HCT116 (cell line): ENCODE results near the gene NDC1. TPM values are rescaled to one million over a fixed set of nuclear protein-coding genes. Genes with fewer than 3 reads are reported as not detected.

Experiments used
- ATAC-seq: fragments of 200-7000 bp; cut with Tn5 transposase; 2 replicates; pipeline ENCODE4 v1.9.1; 2020; ENCODE audit warnings: mild to moderate bottlenecking, moderate library complexity
- BruUV-seq: library from RNA; stranded (reverse); fragments of 400-500 nt; replicated peaks from 2 replicates; lab custom pipeline; 2021; lab: Mats Ljungman, UMichigan
- CTCF ChIA-PET: fragments of 300-600 bp; sonication (Branson Sonifier 250); formaldehyde crosslinking; loops from one replicate; lab custom pipeline; 2021; ENCODE audit warnings: antibody characterized with exemption; lab: Charles Lee
- POLR2A ChIA-PET: fragments of 300-600, 350-600 bp; sonication (Branson Sonifier 250); formaldehyde crosslinking; loops from one replicate; lab custom pipeline; 2021; ENCODE audit warnings: antibody characterized with exemption; lab: Charles Lee
- RAD21 ChIA-PET, 2 experiments: fragments of 300-600 bp; sonication (Branson Sonifier 250); formaldehyde crosslinking; loops; one replicate each; lab custom pipeline; 2023; ENCODE audit warnings: low total read pairs in 2 of 2; ENCODE audit not compliant: uncharacterized antibody in 2 of 2, unreplicated experiment in 2 of 2, low non-redundant PET in 1 of 2; lab: Charles Lee
- DNase-seq: peaks from one replicate; pipeline ENCODE4 v3.0.0-alpha.2; 2010; ENCODE audit warnings: low read depth, low spot score
- H2AFZ ChIP-seq: fragments of 200-600 bp; shearing (Covaris generic), sonication (generic); 2 replicates; pipeline ENCODE4 v1.6.1; 2017; ENCODE audit warnings: low read depth, mixed run types, mixed read lengths, antibody characterized with exemption, low read length; ENCODE audit not compliant: poor library complexity, severe bottlenecking
- H3K27ac ChIP-seq: 2 replicates; pipeline ENCODE4 v1.5.1; 2012; ENCODE audit warnings: low read depth, low read length
- H3K27me3 ChIP-seq: fragments of 200-600 bp; sonication (generic); 2 replicates; pipeline ENCODE4 v1.6.1; 2016; ENCODE audit warnings: mixed run types, low read length, mixed read lengths; ENCODE audit not compliant: insufficient read depth
- H3K36me3 ChIP-seq, 2 experiments: fragments of 200-500 bp in 1 of 2; fragments of 200-600 bp in 1 of 2; sonication (Bioruptor generic) in 1 of 2; sonication (generic) in 1 of 2; 2 replicates each; pipeline versions ENCODE4 v1.5.1 to v1.6.1; 2014 to 2016; ENCODE audit warnings: low read length in 2 of 2, inconsistent platforms in 1 of 2, mixed read lengths in 1 of 2, mixed run types in 1 of 2; ENCODE audit not compliant: insufficient read depth in 2 of 2, control insufficient read depth in 1 of 2
- H3K4me1 ChIP-seq, 2 experiments: fragments of 200-600 bp in 1 of 2; sonication (generic) in 1 of 2; 2 replicates each; pipeline versions ENCODE4 v1.5.1 to v1.6.1; 2012 to 2017; ENCODE audit warnings: low read length in 2 of 2, inconsistent platforms in 1 of 2, mild to moderate bottlenecking in 1 of 2, mixed read lengths in 1 of 2, mixed run types in 1 of 2, moderate library complexity in 1 of 2; ENCODE audit not compliant: insufficient read depth in 2 of 2, control insufficient read depth in 1 of 2
- H3K4me2 ChIP-seq: fragments of 200-600 bp; sonication (generic); 2 replicates; pipeline ENCODE4 v1.6.1; 2017; ENCODE audit warnings: mixed run types, low read length, mixed read lengths
- H3K4me3 ChIP-seq, 2 experiments: fragments of 200-600 bp in 1 of 2; sonication (generic) in 1 of 2; replicated peaks in 1 of 2; 2 replicates each; pipeline ENCODE4 v1.5.1; 2011 to 2016; ENCODE audit warnings: low read length in 2 of 2, control low read depth in 1 of 2, low read depth in 1 of 2, mild to moderate bottlenecking in 1 of 2, mixed read lengths in 1 of 2, mixed run types in 1 of 2
- H3K79me2 ChIP-seq: fragments of 200-600 bp; sonication (generic); 2 replicates; pipeline ENCODE4 v1.6.1; 2017; ENCODE audit warnings: mild to moderate bottlenecking, mixed run types, low read length, moderate library complexity, mixed read lengths; ENCODE audit not compliant: insufficient read depth
- H3K9ac ChIP-seq: fragments of 200-600 bp; sonication (generic); 2 replicates; pipeline ENCODE4 v1.6.1; 2016; ENCODE audit warnings: low read length, mixed read lengths
- H3K9me2 ChIP-seq: fragments of 200-600 bp; sonication (generic), shearing (Covaris generic); 2 replicates; pipeline ENCODE4 v1.6.1; 2017; ENCODE audit warnings: mixed run types, mild to moderate bottlenecking, moderate library complexity; ENCODE audit not compliant: insufficient read depth
- H3K9me3 ChIP-seq, 2 experiments: fragments of 200-500 bp in 1 of 2; fragments of 200-600 bp in 1 of 2; sonication (Bioruptor generic) in 1 of 2; sonication (generic) in 1 of 2; 2 replicates each; pipeline ENCODE4 v1.6.1; 2014 to 2017; ENCODE audit warnings: low read length in 2 of 2, mixed read lengths in 2 of 2, inconsistent platforms in 1 of 2, low read depth in 1 of 2, mild to moderate bottlenecking in 1 of 2, mixed run types in 1 of 2, moderate library complexity in 1 of 2; ENCODE audit not compliant: control insufficient read depth in 1 of 2, insufficient read depth in 1 of 2
- H4K20me1 ChIP-seq: fragments of 200-600 bp; sonication (generic), shearing (Covaris generic); 2 replicates; pipeline ENCODE4 v1.6.1; 2017; ENCODE audit warnings: mixed run types, mild to moderate bottlenecking, moderate library complexity; ENCODE audit not compliant: insufficient read depth
- EZH2 ChIP-seq: fragments of 200-600 bp; sonication (generic); IDR thresholded peaks from 2 replicates; pipeline ENCODE4 v1.6.1; 2017; ENCODE audit warnings: antibody characterized with exemption, mixed run types
- intact Hi-C: fragments of 100-400 bp; cut with micrococcal nuclease; formaldehyde crosslinking; loops from 2 replicates; pipeline ENCODE4 v1.10.0; 2022
- total RNA-seq: library from RNA; stranded (reverse); gene quantifications from one replicate; pipeline ENCODE4 v1.2.1, GENCODE V29; 2021; ENCODE audit not compliant: unreplicated experiment
- TF ChIP-seq, protein P1 (sequence below): IDR thresholded peaks from 2 replicates; pipeline ENCODE4 v1.6.1; 2011; ENCODE audit warnings: mild to moderate bottlenecking, low read length, moderate library complexity; ENCODE audit not compliant: insufficient replicate concordance; ENCODE audit errors: extremely low read depth
- TF ChIP-seq, protein P2 (sequence below): IDR thresholded peaks from 2 replicates; pipeline ENCODE4 v1.6.1; 2012; ENCODE audit warnings: low read depth

The NDC1 gene
- total RNA-seq, 1 experiment from 2014 or later, result 54.7 TPM

DNA sequence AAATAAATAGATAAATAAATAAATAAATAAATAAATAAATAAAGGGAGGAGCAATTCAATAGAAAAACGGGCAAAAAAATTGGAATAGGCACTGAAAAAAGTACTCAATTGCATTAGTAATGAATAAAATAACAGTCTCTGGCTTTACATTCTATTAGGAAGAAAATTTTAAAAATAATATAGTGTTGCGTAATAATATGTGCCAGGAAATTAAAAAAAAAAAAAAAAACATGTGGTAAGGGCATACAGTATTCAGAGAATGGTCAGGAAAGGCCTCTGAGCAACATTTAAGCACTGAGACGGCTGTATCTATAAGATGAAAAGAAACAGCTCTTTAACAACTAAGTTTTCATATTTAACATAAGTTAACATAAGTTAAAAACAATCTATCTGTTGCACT, 50.4 kb downstream of the NDC1 start:
- ATAC-seq (no peak), DNase-seq (no peak)
- no peaks in the 10 kb centered on the region for H3K4me1 ChIP-seq
- no peak overlapping the region for H3K9ac ChIP-seq
- H3K9me3 ChIP-seq, result no peaks in the 10 kb centered on the region
- H4K20me1 ChIP-seq, result no peaks in the 10 kb centered on the region
- H3K27ac ChIP-seq, result no peak overlapping the region
- no peaks in the 10 kb centered on the region for H3K79me2 ChIP-seq
- TF ChIP-seq EZH2, result no peak
- TF ChIP-seq, protein P1, sequence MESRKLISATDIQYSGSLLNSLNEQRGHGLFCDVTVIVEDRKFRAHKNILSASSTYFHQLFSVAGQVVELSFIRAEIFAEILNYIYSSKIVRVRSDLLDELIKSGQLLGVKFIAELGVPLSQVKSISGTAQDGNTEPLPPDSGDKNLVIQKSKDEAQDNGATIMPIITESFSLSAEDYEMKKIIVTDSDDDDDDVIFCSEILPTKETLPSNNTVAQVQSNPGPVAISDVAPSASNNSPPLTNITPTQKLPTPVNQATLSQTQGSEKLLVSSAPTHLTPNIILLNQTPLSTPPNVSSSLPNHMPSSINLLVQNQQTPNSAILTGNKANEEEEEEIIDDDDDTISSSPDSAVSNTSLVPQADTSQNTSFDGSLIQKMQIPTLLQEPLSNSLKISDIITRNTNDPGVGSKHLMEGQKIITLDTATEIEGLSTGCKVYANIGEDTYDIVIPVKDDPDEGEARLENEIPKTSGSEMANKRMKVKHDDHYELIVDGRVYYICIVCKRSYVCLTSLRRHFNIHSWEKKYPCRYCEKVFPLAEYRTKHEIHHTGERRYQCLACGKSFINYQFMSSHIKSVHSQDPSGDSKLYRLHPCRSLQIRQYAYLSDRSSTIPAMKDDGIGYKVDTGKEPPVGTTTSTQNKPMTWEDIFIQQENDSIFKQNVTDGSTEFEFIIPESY, result no peak
- TF ChIP-seq, protein P2, sequence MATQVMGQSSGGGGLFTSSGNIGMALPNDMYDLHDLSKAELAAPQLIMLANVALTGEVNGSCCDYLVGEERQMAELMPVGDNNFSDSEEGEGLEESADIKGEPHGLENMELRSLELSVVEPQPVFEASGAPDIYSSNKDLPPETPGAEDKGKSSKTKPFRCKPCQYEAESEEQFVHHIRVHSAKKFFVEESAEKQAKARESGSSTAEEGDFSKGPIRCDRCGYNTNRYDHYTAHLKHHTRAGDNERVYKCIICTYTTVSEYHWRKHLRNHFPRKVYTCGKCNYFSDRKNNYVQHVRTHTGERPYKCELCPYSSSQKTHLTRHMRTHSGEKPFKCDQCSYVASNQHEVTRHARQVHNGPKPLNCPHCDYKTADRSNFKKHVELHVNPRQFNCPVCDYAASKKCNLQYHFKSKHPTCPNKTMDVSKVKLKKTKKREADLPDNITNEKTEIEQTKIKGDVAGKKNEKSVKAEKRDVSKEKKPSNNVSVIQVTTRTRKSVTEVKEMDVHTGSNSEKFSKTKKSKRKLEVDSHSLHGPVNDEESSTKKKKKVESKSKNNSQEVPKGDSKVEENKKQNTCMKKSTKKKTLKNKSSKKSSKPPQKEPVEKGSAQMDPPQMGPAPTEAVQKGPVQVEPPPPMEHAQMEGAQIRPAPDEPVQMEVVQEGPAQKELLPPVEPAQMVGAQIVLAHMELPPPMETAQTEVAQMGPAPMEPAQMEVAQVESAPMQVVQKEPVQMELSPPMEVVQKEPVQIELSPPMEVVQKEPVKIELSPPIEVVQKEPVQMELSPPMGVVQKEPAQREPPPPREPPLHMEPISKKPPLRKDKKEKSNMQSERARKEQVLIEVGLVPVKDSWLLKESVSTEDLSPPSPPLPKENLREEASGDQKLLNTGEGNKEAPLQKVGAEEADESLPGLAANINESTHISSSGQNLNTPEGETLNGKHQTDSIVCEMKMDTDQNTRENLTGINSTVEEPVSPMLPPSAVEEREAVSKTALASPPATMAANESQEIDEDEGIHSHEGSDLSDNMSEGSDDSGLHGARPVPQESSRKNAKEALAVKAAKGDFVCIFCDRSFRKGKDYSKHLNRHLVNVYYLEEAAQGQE, result no peak
- POLR2A ChIA-PET, result no interaction called here
- H3K9me2 ChIP-seq, result no peaks in the 10 kb centered on the region
- RAD21 ChIA-PET, result no interaction called here
- intact Hi-C loops, result no loop called here
- H3K27me3 ChIP-seq, result no peaks in the 10 kb centered on the region
- H3K4me2 ChIP-seq, result no peak overlapping the region
- CTCF ChIA-PET, result no interaction called here
- H2AFZ ChIP-seq, result no peak overlapping the region
- no peak overlapping the region for H3K4me3 ChIP-seq
- BruUV-seq, result no TSS peak
- H3K36me3 ChIP-seq, result peaks cover 17 to 25% of the 10 kb centered on the region in 2 experiments; a peak in 3 of 4 replicates
